NCI-H1092 (cell line): ENCODE measurements around the gene RPP25L.

Source experiments
- DNase-seq: peaks from one replicate; lab custom pipeline; 2025; lab: John Stamatoyannopoulos, UW

RPP25L gene

GRCh38 chr9:34585946-34586669, 25.8 kb downstream of the RPP25L start:
- DNase-seq: no peak

DNA sequence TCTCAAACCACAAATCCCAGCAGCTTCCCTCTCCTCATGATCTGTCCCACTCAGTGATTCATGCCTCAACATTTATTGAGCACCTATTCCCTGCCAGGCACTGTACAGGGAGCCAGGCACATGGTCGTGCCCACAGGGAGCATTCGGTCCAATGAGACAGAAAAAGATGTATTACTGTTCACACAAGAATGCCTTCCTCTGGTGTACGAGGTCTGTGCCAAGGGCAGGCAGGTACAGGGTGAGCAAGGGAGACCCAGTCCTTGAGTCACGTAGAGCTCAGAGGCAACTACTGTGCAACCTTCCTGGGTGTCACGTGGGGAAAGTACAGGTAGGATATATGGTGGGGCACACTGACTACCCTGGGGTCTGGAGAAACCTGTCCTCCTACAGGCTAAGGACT, 26.9 kb downstream of the RPP25L start:
- no peak for DNase-seq

DNA sequence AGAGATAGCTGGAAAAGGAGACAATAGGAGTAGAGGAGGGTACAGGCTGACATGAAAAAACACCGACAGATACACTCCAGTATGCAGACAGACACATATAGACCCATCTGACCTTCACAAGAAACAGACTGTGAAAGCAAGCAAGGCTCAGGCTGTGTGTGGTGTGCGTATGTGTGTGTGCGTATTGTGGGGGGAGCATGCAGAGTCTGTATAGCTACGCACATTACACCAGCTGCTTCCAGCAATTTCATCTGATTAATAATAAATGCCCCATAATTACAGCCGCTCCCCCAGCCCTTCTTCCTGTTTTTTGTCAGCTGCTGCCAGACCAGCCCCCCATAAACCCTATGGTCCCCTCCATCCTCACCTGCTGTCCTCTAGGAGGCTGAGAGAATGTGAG, 29.1 kb downstream of the RPP25L start:
- no peak for DNase-seq

- no peak for DNase-seq
Observed at GRCh38 chr9:34581318-34581717, 30.6 kb downstream of the RPP25L start.

DNA sequence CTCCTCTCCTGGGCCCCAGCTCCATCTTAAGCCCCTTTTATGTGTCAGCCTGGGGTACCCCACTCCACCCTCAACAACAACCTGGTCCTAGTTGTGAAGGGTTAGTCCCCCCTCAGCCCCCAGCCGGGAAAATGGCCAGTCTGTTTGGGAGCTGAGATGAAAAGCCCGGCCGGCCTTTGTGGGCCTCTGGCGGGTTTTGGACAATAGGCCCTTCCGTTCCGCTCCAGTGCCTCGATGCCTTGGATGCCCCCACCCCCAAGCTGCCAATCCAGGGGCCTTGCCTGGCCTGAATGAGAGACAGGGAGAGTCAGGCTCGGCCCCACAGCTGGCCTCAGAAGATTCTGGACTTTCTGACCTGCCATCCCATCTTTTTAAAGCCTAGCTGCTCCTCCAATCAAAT, 31.5 kb downstream of the RPP25L start:
- DNase-seq: peak; percentile 75

DNA sequence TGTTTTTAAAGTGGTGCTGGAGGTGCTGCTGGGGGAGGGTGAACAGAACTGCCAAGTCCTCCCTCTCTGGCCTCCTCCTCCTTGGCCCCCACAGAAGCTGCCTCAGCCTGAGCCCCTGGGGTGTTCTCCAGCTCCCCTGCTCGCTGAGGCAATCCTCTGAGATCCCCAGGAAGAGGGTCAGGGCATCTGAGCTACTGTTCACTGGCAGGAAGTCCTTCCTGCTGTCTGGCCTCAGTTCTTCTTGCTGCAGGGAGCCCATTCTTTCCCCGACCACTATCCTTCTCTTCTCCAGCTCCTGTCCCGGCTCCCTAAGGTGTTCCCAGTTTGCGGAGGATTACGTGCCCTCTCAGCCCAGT, 32.1 kb downstream of the RPP25L start:
- DNase-seq: no peak

DNA sequence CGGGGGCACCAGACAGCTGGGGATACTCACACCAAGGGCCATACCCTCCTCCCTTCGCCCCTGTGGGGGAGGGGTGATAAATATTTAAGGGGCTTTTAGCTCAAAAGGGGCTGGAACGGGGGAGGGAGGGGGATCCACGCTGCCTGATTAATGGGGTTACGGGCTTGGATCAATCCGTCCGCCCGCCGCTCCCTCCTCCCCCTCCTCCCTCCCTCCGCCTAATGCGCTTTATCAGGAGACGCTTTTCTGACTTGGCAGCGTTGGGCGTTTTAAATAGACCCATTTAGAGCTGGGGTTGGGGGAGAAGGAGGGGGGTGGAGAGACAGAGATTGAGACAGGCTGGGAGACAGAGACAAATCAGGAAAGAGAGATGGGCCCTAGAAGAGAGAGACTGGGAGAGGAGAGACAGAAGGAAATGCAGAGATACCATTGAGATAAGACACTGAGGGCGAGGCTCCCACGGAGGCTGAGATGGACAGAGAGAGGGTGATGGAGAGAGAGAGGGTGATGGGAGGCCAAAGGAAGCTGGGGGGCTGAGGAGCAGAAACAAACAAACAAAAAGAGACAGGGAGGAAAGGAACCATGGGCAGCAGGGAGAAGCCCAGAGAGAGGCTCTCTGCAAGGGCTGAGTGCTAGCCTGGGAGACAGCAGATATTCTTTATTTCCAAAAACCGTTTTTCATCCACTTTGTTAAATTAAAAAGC, 32.6 kb downstream of the RPP25L start:
- peak; percentile 70 for DNase-seq

- DNase-seq: peak; percentile 69
Observed at GRCh38 chr9:34578241-34579103, 33.4 kb downstream of the RPP25L start.

DNA sequence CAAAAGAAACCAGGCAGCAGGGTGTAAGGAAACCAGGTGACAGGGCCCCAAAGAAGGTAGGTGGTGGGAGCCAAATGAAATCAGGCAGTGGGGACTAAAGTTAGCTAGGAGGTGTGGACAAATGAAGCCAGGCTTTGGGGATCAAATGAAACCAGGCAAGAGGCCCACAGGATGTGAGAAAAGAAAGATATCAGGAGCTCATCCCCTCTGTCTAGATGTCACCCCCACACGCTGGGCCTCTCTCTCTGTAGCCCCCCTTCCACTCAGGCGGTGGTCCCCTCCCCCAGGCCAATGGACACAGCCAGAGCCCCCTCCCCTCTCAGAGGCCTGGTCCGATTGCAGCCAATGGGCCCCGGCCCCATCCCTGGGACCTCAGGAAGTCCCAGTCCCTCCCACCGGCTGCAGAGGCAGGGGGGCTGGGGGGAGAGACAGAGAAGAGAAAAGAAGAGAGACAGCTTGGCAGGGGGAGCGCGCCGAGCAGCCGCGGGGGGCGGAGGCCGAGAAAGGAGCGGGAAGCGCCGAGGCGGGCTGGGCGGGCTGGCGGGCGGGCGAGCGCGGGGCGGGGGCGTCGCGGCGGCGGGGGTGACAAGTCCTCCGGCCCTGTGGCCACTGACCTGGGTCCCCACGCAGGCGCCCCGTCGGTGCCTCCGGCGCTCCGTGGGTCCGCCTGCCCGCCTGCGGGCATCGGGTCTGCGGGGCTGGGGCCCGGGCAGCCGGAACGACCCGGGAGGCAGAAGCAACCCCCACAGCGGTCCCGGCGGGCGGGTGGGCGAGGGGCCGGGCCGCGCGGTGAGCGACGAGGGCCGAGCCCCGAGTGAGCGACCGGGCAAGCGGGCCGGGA, 34.3 kb downstream of the RPP25L start:
- DNase-seq: peak; percentile 45

- DNase-seq: no peak
Observed at GRCh38 chr9:34576597-34577399, 35.1 kb downstream of the RPP25L start.

DNA sequence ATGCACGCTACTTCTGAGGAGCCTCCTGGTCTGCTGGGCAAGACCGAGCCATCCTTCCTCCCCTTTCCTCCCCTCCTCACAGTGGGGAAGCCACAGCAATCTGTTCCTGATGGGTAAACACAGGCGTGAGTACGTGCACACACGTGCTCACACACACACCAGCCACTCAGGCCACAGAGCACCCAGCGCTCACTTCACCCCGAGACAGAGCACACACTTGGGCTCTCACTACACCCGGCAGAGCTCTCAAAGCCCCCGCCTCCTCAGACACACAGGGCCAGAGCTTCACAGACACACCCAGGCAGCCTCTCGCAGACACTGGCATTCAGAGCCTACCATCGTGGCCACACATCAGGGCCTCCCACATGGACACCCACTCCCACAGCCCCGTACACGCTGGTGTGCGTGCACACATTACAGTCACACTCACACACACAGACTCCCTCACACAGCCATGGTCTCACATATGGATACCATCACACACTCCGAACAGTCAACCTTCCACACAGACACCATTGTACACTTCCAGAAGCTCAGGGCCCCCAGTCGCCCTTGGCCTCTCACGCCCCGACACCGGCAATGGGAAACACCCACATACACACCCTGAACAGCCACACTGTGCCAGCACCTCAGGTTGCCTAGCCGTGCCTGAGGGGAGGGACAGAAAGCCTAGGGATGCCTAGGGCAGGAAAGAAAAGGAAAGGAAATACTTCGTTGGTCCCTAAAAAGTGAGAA, 35.9 kb downstream of the RPP25L start:
- no peak for DNase-seq

DNA sequence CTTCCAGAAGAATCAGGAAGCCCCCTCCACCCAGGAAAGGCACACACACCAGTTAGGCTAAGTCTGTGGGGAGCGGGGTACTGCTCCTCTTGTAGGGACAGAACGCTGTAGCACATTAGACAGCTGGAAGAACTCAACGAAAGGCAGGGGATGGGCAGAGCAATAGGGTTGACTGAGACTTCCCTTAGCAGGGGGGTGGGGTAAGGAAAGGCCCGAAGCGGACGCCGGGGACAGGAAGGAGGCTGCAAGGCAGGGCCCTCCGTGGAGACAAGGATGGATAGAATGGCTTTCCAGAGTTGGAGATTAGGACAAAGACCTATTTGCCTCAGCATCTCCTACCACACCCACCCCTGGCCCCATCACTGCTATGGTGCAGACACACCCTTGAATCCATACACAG, 36.7 kb downstream of the RPP25L start:
- DNase-seq: no peak

GRCh38 chr9:34574571-34574970, 37.3 kb downstream of the RPP25L start:
- no peak for DNase-seq

DNA sequence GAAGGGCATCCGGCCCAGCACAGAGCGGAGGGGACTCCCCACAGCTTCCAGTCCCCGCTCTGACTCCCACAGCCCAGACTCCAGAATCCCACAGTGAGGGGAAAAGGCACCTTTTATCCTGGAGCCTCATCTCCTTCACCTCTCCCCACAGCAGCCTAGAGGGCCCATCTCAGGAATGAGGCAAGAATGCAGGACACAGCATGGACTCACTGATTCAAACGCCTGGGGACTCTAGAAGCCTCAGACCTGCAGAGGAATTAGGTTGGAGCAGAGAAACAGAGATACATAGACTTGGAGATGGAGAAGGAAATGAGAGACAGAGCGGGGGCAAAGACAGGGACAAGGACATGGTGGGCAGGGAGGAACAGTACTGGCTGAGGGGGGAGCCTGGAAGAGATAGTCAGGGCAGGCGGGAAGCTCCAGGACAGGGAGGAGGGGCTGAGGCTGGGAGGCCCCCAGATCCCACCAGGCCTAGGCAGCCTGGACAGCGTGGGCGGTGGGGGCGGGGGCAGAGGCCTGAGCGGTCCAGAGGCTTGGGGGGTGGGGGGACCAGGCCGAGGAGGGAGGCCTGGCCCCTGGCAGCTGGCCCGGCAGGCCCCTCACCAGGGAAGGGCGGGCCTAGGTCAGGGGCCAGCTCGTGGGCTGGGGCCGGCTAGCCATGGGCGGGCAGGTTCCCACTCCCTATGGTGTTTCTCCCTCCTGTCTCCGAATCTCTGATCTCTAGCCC, 38.1 kb downstream of the RPP25L start:
- no peak for DNase-seq

GRCh38 chr9:34572628-34573027, 39.3 kb downstream of the RPP25L start:
- no peak for DNase-seq

DNA sequence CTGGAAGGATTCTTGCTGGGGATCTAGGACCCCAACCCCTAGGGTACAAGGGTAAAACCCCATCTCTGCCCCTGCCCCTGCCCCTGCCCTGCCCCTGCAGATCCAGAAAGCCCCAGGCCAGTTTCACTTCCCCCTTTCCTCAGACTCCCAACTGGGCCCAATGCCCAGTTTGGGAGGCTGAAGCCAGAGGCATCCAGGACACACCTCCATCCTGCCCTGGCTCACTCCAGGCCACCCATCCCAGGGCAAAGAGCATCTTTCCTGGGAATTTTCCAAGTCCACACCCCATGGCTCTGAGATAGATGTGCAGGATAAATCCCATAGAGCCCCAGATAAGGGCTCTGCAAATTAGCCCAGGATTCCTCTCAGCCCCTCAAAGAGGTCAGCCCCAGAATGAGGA, 39.8 kb downstream of the RPP25L start:
- no peak for DNase-seq

DNA sequence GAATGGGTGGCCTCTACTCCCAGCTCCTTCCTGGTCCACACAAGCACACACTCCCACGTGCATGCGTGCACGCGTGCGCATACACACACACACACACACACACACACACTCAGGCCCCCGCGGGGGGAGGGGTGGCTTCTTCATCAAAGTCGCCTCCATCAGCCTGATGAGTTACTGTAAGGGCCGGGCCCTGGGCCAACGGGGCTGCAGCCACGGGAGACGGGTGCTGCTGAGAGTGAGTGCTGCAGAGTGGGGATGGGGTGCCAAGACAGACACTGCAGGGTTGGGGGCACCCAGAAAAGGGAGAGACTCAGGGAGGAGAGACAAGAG, 40.5 kb downstream of the RPP25L start:
- DNase-seq: no peak

GRCh38 chr9:34570809-34571480, 41.0 kb downstream of the RPP25L start:
- no peak for DNase-seq

DNA sequence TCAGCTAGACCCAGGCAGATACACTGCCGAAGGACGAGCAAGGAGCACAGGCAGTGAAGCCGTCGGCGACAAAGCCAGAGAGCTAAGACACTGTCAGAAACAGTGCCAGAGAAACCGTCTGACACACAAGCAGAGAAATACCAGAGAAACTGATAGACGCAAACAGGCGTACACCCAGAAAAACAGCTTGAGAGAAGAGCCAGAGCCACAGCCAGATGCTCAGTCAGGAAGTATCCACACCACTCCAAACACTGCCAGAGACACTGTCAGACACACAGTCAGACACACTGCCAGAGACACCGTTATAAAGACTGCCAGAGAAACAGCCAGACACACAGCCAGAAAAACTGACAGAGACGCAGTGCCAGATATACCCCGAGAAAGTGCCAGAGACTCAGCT, 41.5 kb downstream of the RPP25L start:
- DNase-seq: no peak
